ENCODE measurements around the gene ADAP1. TPM values are rescaled to one million over a fixed set of nuclear protein-coding genes. Genes with fewer than 3 reads are reported as not detected.

ADAP1 gene
- total and polyA plus RNA-seq, 2 of the 13 experiments (the other 11 are each of a cell fraction or from before 2014, with no cell fraction given): 10.5 to 24.6 TPM

GRCh38 chr7:963236-964078 lies 9.0 kb upstream of the ADAP1 start (continued):
- TF ChIP-seq JDP2 (CRISPR knock-in tag; IDR thresholded peaks at IDR 0.05; ENCODE audit: borderline replicate concordance) (no peak), SNAPC2 (CRISPR knock-in tag; IDR thresholded peaks at IDR 0.05) (no peak), KAT8 (CRISPR knock-in tag; IDR thresholded peaks at IDR 0.05) (no peak), EZH2 (conservative IDR thresholded peaks at IDR 0.05; ENCODE audit: low read depth, low read length) (no peak), ZNF343 (CRISPR knock-in tag; IDR thresholded peaks at IDR 0.05) (no peak), ZNF484 (CRISPR knock-in tag; IDR thresholded peaks at IDR 0.05; ENCODE audit: borderline replicate concordance, low read depth) (no peak), GABPA (IDR thresholded peaks at IDR 0.05; ENCODE audit: low read depth, low read length) (no peak), GABPA (CRISPR knock-in tag; IDR thresholded peaks at IDR 0.05; ENCODE audit: low read depth) (no peak), SUZ12 (IDR thresholded peaks at IDR 0.05; ENCODE audit: low read depth, low read length) (no peak), ERF (CRISPR knock-in tag; IDR thresholded peaks at IDR 0.05) (0 out of 2 replicates have a peak, but pooled peaks have one; percentile 40), SYNCRIP (IDR thresholded peaks at IDR 0.05; ENCODE audit: insufficient read depth, low read depth, low read length) (no peak), ZNF607 (CRISPR knock-in tag; IDR thresholded peaks at IDR 0.05; ENCODE audit: borderline replicate concordance) (peak; percentile 46; the same call in 1 of the 2 replicates), NFAT5 (CRISPR knock-in tag; IDR thresholded peaks at IDR 0.05) (no peak), ZNF615 (CRISPR knock-in tag; IDR thresholded peaks at IDR 0.05; ENCODE audit: borderline replicate concordance) (no peak), ZNF281 (CRISPR knock-in tag; IDR thresholded peaks at IDR 0.05; ENCODE audit: borderline replicate concordance) (peak; percentile 40; the same call in 1 of the 2 replicates), ZNF788 (CRISPR knock-in tag; IDR thresholded peaks at IDR 0.05; ENCODE audit: borderline replicate concordance) (no peak)
- TF ChIP-seq, protein P1, sequence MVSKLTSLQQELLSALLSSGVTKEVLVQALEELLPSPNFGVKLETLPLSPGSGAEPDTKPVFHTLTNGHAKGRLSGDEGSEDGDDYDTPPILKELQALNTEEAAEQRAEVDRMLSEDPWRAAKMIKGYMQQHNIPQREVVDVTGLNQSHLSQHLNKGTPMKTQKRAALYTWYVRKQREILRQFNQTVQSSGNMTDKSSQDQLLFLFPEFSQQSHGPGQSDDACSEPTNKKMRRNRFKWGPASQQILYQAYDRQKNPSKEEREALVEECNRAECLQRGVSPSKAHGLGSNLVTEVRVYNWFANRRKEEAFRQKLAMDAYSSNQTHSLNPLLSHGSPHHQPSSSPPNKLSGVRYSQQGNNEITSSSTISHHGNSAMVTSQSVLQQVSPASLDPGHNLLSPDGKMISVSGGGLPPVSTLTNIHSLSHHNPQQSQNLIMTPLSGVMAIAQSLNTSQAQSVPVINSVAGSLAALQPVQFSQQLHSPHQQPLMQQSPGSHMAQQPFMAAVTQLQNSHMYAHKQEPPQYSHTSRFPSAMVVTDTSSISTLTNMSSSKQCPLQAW (CRISPR knock-in tag; IDR thresholded peaks at IDR 0.05): peak; percentile 30; the same call in 1 of the 2 replicates
- TF ChIP-seq, protein P2, sequence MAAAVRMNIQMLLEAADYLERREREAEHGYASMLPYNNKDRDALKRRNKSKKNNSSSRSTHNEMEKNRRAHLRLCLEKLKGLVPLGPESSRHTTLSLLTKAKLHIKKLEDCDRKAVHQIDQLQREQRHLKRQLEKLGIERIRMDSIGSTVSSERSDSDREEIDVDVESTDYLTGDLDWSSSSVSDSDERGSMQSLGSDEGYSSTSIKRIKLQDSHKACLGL (CRISPR knock-in tag; IDR thresholded peaks at IDR 0.05): 0 out of 2 replicates have a peak, but pooled peaks have one; percentile 16
